ACHN (cell line): ENCODE measurements around the gene UQCR11.
A peak's percentile ranks its signal among the peaks of the same experiment; 100 is the strongest.

ENCODE experiments used
- DNase-seq: peaks from one replicate; pipeline ENCODE4 v3.0.0-alpha.2; 2015
- in situ Hi-C: cut with HindIII; loops from 2 replicates; pipeline ENCODE4 v1.10.0; 2017; ENCODE audit warnings: low sequenced_read_pairs, low pct_ligation_motif_present, low pct_unique_long_range_greater_than_20kb

UQCR11 gene

GRCh38 chr19:1619703-1620102, 14.4 kb upstream of the UQCR11 start:
- DNase-seq, result no peak
- in situ Hi-C loops, result no loop called here

DNA sequence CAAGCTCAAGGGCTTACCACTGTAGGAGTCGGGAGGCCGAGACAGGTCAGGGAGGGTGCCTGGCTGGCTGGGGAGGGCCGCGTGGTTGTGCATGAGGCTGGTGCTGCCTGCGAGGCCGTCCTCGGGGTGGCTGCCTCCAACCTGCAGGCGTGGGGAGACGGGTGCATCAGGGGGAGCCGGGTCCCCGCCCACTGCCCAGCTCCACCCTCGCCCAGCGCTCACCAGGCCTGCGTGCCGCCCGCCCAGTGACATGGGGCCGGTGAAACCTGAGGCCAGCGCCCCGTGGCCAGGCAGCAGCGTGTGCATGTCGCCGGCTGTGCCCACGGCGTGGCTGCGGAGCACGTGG, 13.8 kb upstream of the UQCR11 start:
- no peak for DNase-seq
- in situ Hi-C loops, result no loop called here

DNA sequence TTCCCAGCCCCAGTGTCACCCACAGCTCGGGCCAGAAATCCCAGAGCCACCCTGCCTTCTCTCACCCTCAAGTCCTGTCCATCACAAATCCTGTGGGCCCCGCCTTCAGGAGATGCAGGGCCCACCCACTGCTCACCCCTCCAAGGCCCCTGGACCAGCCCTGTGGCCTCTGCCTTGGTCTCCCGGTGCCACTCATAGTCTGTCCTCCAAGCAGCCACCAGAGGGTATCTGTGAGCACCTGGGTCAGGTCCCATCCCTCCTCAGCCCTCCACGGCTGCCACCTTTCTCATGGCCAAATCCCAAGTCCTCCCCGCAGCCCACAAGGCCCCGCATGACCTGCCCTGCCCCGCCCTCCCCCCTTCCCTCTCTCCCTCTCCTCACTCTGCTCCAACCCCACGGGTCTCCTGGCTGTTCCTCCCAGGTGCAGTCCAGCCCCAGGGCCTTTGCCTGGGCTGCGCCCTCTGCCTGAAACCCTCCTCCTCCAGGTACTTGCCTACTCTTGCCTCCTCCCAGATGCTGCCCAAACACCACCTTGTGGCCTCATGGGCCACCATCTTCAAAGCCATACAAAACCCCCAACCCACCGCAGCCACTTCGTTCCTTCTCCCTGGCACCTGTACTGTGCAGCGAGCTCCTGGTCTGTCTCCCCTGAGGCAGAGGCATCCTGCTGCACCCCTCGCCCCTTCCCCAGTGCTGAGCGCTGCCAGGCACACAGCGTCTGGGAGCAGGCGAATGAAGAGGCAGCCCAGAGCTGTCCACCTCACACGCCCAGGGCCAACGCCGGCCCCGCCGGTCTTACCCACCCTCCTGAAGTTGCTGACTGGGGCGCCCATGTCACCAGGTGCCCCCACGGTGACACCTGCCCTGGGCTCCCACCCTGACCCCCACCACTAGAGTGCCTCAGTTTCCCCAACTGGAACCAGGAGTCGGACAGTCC, 13.2 kb upstream of the UQCR11 start:
- in situ Hi-C loops, result no loop called here
- DNase-seq, result peak; percentile 25

- in situ Hi-C loops, result no loop called here
These were observed 11.6 kb upstream of the UQCR11 start for GRCh38 chr19:1616875-1617274.

DNA sequence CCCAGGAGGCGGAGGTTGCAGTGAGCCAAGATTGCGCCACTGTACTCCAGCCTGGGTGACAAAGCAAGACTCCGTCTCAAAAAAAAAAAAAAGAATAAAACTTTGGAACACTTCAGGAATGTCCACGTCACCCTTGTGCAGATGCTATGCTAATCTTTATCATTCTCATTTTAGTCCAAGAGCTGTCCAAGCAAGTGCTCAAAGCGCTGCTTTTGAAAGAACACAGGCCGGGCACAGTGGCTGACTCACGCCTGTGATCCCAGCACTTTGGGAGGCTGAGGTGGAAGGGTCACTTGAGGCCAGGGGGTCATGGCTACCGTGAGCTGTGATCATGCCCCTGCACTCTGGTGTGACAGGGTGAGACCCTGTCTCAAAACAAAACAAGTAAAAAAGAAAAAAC, 11.1 kb upstream of the UQCR11 start:
- DNase-seq, result no peak
- in situ Hi-C loops, result no loop called here

More at GRCh38 chr19:1616875-1617274, 11.6 kb upstream of the UQCR11 start:
- no peak for DNase-seq

DNA sequence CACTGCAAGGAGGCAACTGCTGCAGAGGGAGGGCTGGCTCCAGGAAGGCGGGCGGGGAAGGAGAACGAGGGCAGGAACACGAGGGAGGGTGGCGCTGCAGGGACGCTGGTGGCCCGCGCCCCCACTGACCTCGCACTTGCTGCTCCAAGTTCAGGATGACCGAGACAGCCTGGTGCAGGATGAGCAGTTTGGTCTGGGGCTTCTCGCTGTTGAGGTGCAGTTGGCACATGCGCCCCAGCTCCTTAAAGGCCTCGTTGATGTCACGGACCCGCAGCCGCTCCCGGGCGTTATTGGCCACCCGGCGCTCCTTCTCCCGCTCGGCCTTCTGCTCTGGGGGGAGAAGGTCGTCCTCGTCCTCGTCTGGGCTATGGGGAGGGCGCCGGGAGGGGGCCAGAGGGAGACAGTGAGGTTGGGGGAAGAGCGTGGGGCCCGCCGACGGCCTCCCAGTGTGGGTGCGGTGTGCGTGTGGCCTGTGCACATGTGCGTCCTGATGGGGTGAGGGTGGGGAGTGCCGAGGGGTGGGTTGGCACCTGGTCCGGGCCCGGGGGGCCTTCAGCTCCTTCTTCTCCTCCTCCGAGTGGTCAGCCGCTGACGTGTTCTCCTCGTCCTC, 10.0 kb upstream of the UQCR11 start:
- in situ Hi-C loops, result no loop called here
- DNase-seq, result no peak

GRCh38 chr19:1613808-1614570, 8.7 kb upstream of the UQCR11 start:
- in situ Hi-C loops, result no loop called here
- no peak for DNase-seq

GRCh38 chr19:1613146-1613545, 7.9 kb upstream of the UQCR11 start:
- no peak for DNase-seq
- in situ Hi-C loops, result no loop called here

DNA sequence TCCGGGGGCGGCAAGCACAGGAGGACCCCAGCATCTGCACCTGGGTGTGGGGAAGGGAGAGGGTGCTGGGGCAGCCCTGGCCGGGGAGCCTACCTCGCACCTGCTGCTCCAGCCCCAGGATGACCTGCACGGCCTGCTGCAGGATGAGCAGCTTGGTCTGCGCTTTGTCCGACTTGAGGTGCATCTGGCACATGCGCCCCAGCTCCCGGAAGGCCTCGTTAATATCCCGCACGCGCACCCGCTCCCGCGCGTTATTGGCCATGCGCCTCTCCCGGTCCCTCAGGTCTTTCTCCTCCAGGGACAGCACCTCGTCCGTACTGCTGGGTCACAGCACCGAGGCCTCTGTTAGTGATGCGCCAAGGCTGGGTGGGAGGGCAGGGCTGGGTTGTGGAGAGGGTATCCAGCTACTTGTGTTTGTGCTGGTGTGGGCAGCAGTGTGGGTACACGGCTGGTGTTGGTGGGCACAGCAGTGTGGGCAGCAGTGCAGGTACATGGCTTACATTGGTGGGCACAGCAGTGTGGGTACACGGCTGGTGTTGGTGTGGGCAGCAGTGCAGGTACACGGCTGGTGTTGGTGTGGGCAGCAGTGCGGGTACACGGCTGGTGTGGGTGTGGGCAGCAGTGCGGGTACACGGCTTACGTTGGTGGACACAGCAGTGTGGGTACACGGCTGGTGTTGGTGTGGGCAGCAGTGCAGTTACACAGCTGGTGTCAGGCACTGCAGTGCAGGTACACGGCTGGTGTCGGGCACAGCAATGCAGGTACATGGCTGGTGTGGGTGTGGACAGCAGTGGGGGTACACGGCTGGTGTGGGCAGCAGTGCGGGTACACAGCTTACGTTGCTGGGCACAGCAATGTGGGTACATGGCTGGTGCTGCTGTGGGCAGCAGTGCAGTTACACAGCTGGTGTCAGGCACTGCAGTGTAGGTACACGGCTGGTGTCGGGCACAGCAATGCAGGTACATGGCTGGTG, 7.1 kb upstream of the UQCR11 start:
- in situ Hi-C loops, result no loop called here
- no peak for DNase-seq

- in situ Hi-C loops, result no loop called here
These were observed 6.1 kb upstream of the UQCR11 start for GRCh38 chr19:1611353-1611752.

GRCh38 chr19:1610579-1610978, 5.3 kb upstream of the UQCR11 start:
- DNase-seq, result no peak
- in situ Hi-C loops, result no loop called here

More at GRCh38 chr19:1611353-1611752, 6.1 kb upstream of the UQCR11 start:
- DNase-seq, result no peak

DNA sequence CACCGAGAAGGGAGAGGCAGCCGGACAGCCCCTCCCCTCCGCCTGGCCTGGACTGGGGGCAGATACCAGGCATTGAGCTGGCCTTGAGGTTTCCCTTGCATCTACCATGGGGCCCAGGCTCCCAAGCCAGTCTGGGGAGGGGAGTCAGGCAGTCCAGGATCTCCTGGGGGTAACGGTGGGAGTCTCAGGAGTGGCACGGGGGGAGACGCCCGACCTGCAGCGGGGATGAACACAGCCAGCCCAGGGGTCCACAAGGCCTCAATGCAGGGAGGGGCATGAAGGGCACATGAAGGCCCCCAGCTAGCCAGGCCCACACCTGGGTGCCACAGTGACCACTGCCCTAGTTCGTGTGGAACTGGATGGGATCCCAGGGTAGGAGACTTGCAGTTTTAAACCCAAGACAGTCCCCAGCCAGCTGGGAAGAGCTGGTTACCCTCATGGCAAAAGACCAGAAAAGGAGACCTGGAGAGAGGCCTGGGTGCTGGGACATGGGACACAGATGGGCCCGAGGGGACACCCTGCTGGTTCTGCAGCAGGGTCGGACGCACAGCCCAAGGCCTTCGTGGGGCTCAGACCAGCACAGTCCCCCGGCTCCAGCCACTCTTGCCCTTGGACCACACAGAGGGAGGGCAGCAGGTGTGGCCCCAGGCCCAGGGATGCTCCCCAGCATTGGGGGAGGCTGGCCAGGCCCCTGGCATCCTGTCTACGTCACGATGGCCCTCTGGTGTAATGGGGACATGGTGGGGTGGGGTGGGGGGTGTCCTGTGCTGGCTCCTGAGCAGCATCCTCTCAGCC, 4.6 kb upstream of the UQCR11 start:
- no peak for DNase-seq
- in situ Hi-C loops, result no loop called here

DNA sequence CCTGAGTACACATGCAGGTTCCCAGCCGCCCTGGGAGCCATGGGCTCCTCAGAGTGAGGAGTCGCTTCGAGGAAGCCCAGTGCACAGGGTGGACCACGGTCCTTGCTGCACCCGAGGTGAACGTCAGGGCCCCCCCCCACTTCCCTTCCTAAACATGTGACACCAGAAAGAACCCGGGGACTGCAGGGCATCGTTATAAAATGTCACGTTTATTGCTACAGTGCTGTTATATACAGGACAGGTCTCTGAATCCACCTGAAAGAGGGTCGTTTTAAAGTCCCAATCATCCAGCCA, 3.8 kb upstream of the UQCR11 start:
- no peak for DNase-seq
- in situ Hi-C loops, result no loop called here

- in situ Hi-C loops, result no loop called here
- peak; percentile 31 for DNase-seq
These were observed 3.3 kb upstream of the UQCR11 start for GRCh38 chr19:1608359-1609102.

- DNase-seq, result no peak
- in situ Hi-C loops, result no loop called here
These were observed 933 bp upstream of the UQCR11 start for GRCh38 chr19:1606138-1606651.

DNA sequence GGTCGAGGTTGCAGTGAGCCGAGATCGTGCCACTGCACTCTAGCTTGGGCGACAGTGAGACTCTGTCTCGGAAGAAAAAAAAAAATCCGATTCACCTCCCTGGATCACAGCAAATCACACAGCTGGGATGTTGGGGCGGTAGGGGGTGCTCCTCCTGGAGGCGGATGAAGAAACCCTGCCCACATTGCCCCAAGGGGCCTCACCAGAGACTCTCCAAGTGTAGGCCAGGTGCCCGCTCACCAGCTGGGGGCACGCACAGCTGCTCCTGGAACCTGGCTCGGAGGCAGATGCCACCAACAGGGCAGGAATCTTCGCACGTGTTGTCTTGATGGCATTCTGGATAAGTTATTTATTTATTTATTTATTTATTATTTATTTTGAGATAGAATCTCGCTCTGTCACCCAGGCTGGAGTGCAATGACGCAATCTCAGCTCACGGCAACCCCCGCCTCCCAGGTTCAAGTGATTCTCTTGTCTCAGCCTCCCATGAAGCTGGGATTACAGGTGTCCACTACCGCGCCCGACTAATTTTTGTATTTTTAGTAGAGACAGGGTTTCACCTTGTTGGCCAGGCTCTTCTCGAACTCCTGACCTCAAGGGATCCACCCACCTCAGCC, 3.1 kb downstream of the UQCR11 start:
- in situ Hi-C loops, result no loop called here
- no peak for DNase-seq
